Activated effector memory CD4-positive, alpha-beta T cell treated with Interleukin-2 at 50 U/mL for 16 hours (primary cell): ENCODE measurements around the gene MT1H.
"Not testable (repeated sequence)": the region's sequence is repeated elsewhere in the genome, so short reads cannot be mapped to it uniquely, and the experiment has no call there.

Source experiments
- DNase-seq: peaks from one replicate; pipeline ENCODE4 v3.0.0-alpha.2; 2020

The MT1H gene

GRCh38 chr16:56684926-56685590 is 15.4 kb downstream of the MT1H start:
- DNase-seq: no peak

DNA sequence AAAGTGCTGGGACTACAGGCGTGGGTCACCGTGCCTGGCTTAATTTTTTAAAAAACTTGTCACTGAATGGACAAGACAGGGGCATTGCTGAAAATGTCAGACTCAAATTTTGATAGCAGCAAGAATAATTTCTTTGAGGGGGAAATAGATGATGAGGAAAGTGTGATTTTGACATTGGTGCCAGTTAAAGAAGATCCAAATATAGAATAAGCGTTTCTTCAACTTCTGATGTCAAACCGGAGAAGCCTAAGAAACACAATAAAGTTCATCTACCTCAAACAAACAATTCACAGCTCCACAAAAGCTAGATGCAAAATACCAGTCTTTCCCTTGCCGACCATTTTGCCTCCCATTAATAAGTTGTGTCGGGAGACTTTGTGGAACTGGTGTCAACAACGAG is 17.1 kb downstream of the MT1H start:
- no peak for DNase-seq

GRCh38 chr16:56688762-56689161 is 19.1 kb downstream of the MT1H start:
- no peak for DNase-seq

- no peak for DNase-seq
Observed at GRCh38 chr16:56689171-56689570, 19.6 kb downstream of the MT1H start.

DNA sequence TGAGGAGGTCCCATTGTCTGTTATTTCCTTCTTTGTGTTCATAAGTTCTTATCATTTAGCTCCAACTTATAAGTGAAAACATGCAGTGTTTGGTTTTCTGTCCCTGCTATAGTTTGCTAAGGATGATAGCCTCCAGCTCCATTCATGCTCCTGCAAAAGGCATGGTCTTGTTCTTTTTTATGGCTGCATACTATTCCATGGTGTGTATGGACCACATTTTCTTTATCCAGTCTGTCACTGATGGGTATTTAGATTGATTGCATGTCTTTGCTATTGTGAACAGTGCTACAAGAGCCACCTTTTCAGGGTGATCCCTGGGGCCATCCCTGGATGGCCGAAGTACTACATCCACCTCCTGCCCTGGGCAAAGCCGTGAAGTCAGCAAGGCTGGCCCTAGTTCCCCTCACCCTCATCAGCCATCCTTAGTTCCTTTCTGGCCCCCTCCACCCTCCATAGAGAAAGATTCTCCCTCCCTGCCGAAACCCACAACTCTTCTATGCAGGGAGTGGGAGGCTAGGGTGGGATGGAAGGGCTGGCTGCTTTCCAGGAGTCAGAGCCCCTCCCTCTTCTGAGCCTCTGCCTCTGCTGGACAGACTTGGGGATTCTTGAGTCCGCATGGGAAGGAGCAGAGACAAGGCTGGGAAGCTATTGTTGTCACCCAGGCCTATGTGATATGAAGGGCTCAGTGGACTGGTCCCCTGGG is 21.0 kb downstream of the MT1H start:
- DNase-seq: no peak

GRCh38 chr16:56691885-56692284 is 22.3 kb downstream of the MT1H start:
- DNase-seq: no peak

- no peak for DNase-seq
Observed at GRCh38 chr16:56695246-56695645, 25.6 kb downstream of the MT1H start.

GRCh38 chr16:56697456-56698155 is 28.0 kb downstream of the MT1H start:
- DNase-seq: no peak

- no peak for DNase-seq
Observed at GRCh38 chr16:56700195-56700594, 30.6 kb downstream of the MT1H start.

GRCh38 chr16:56700631-56701030 is 31.0 kb downstream of the MT1H start:
- no peak for DNase-seq

DNA sequence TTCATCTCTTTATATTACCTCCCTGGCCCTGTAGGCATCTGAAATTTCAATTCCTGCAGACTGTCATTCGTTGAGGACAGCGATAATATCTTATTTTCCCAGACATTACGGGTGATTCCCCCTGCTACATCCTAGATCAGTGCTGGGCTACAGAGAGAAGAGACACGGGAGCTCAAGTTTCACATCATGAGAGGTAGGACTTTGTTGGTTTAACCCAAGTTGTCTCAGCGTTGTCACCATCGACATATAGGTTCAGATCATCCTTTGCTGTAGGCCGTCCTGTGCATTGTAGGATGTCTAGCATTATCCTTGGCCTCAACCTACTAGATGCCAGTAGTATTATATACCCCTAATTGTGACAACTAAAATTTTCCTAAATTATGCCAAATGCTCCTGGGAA is 31.9 kb downstream of the MT1H start:
- no peak for DNase-seq

DNA sequence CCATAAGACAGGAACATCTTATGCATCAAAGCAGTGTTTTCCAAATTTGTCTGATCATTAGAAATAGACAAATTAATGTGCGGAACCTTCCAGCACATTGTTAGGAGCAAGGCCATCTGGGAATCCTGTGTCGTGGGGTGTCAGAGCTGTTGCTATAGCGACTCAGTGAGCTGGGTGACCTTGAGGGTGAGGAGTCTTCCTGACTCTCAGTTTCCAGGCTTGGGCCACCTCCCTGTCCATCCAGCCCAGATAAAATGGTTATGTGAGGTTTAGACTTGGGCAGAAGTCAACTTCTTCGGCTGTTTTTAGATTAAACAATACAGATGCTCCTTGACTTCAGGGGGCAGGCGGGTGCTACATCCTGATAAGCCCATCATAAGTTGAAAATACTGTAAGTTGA is 33.2 kb downstream of the MT1H start:
- DNase-seq: no peak

GRCh38 chr16:56708525-56709442 is 39.2 kb downstream of the MT1H start:
- DNase-seq: no peak

GRCh38 chr16:56709443-56710040 is 39.9 kb downstream of the MT1H start:
- no peak for DNase-seq

DNA sequence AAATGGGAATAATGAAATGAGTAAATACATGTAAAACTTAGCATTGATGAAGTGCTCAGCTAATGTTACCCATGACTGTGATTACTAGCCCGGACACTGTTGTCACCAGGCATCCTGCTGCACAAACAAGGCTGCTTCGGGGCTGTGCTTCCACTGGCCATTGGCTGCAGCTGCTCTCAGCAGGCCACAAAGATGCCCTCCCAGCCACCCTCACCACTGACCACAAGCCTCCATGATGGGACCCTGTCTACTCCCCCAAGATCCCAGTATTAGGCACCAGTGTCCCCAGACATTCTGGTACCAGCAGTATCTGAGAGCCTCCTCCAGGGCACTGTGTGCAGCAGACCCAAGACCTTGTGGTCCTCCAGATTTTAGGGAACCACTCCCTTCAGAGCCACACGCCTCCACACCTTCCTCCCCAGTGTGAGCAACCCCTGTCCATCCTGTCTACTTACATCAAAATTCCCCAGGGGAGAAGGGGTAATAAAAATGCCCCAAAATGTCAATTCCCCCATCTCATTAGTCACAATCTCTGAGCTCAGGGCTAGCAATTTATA is 40.6 kb downstream of the MT1H start:
- no peak for DNase-seq

- no peak for DNase-seq
Observed at GRCh38 chr16:56711862-56712261, 42.2 kb downstream of the MT1H start.

DNA sequence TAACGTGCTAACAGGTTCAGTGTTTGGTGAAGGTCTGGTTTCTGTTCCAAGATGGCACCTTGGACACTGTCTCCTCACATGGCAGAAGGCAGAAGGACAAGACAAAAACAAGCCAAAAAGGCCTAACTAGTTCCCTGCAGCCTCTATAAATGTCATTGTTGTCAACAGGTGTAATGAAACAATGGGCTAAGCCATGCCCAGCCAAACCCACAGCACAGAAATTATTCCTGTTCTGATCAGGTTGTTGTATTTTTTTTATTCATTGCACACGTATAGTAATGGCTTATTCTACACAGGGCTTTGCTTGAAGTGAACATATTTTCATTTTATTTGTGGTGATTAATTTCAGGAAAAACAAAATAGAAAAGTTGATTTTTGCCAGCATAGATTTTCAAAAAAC is 44.2 kb downstream of the MT1H start:
- DNase-seq: no peak

DNA sequence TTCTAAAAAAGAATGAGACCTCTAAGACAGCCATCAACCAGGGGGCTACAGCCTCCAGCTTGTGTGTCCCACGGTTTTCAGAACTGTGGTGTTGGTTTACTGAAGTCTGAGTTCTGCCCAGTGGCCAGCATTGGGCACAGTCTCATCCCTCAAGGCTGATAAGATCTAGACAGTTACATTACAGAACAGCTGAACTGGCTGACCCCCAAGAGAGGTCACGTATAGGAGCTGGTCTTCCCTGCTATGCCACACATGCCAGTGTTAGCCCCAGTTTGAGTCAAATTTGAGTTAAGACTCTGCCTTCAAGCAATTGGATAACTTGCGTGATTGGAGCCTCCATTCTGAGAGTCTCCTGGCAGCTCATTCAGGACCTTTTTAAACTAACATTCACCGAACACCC is 45.5 kb downstream of the MT1H start:
- DNase-seq: no peak

- no peak for DNase-seq
Observed at GRCh38 chr16:56716761-56717160, 47.1 kb downstream of the MT1H start.

GRCh38 chr16:56717532-56717931 is 47.9 kb downstream of the MT1H start:
- DNase-seq: not testable (repeated sequence)
